Measurements from ENCODE around the gene ZNF718. TPM values are rescaled to one million over a fixed set of nuclear protein-coding genes. Genes with fewer than 3 reads are reported as not detected.
"Not testable (repeated sequence)": the region's sequence is repeated elsewhere in the genome, so short reads cannot be mapped to it uniquely, and the experiment has no call there.

ZNF718 gene
- total RNA-seq: 1 to 10 TPM; 4.1 to 7.2 (median 4.8) TPM

- peaks cover 8 to 21% (median 8%) of the 10 kb centered on the region in 3 donors for H3K4me1 ChIP-seq
- TF ChIP-seq CTCF (IDR thresholded peaks at IDR 0.05) (no peak), POLR2A (IDR thresholded peaks at IDR 0.05) (peak in 3 of 4 donors; percentile 43 to 77 (median 60))
These were observed at the start of gene ZNF718 for GRCh38 chr4:124275-125081. Gene ZNF718, plus strand, starts transcription at chr4:124501. Its CDS starts 170 bp downstream, at chr4:124671.

GRCh38 chr4:85951-86350 lies 38.4 kb upstream of the ZNF718 start:
- Histone ChIP-seq H3K27ac (no peak overlapping the region), H3K36me3 (peaks cover 2 to 78% (median 6%) of the 10 kb centered on the region in 3 donors), H3K9me3 (peaks cover 22 to 100% (median 96%) of the 10 kb centered on the region in 3 donors), H3K4me1 (no peaks in the 10 kb centered on the region), H3K4me3 (peak overlapping the region in 1 of 4 donors; percentile 7), H3K27me3 (no peaks in the 10 kb centered on the region)
- WGBS, 2 donors: 92 to 94% methylated on average over 3 of the region's 3 CpGs
- intact Hi-C loops (cut with DNase I): no loop called here
- no peak for DNase-seq
- TF ChIP-seq POLR2A (IDR thresholded peaks at IDR 0.05): no peak
- TF ChIP-seq CTCF (IDR thresholded peaks at IDR 0.05): no peak

More at GRCh38 chr4:124275-125081, at the start of gene ZNF718:
- intact Hi-C loops (cut with DNase I): no loop called here
- WGBS, 2 donors: 0 to 2% methylated on average over 11 to 13 of the region's 44 CpGs
- peak; percentile 65 for DNase-seq
- peak within 1 kb of the TSS; percentile 54 to 92 (median 78) for H3K4me3 ChIP-seq
- H3K27me3 ChIP-seq: no peaks in the 10 kb centered on the region
- peaks cover 0 to 64% (median 0%) of the 10 kb centered on the region in 3 donors for H3K9me3 ChIP-seq
- peaks cover 0 to 34% (median 0%) of the 10 kb centered on the region in 3 donors for H3K36me3 ChIP-seq
- H3K27ac ChIP-seq: peak within 1 kb of the TSS; percentile 84 to 95 (median 92)

GRCh38 chr4:86559-87324 lies 37.6 kb upstream of the ZNF718 start:
- H3K36me3 ChIP-seq: peaks cover 0 to 73% (median 6%) of the 10 kb centered on the region in 3 donors
- H3K27me3 ChIP-seq; H3K4me1 ChIP-seq; DNase-seq; H3K27ac ChIP-seq; intact Hi-C loops (cut with DNase I): not testable (repeated sequence)
- peak overlapping the region in 1 of 4 donors; percentile 7 for H3K4me3 ChIP-seq
- peaks cover 22 to 100% (median 97%) of the 10 kb centered on the region in 3 donors for H3K9me3 ChIP-seq
- 92 to 94% methylated on average over 7 of the region's 7 CpGs for WGBS, 2 donors

- TF ChIP-seq POLR2A (IDR thresholded peaks at IDR 0.05): no peak
- peaks cover 14 to 100% (median 74%) of the 10 kb centered on the region in 3 donors for H3K9me3 ChIP-seq
- intact Hi-C loops (cut with DNase I): no loop called here
These were observed 25.9 kb upstream of the ZNF718 start for GRCh38 chr4:98386-98785.

GRCh38 chr4:99863-100262 lies 24.4 kb upstream of the ZNF718 start:
- no peak overlapping the region for H3K27ac ChIP-seq
- intact Hi-C loops (cut with DNase I): no loop called here
- H3K4me3 ChIP-seq: no peak overlapping the region
- H3K27me3 ChIP-seq: no peaks in the 10 kb centered on the region
- 73 to 74% methylated on average over 4 to 5 of the region's 5 CpGs for WGBS, 2 donors
- TF ChIP-seq POLR2A (IDR thresholded peaks at IDR 0.05) (no peak), CTCF (IDR thresholded peaks at IDR 0.05) (no peak)
- H3K4me1 ChIP-seq: no peaks in the 10 kb centered on the region
- no peaks in the 10 kb centered on the region for H3K36me3 ChIP-seq
- DNase-seq: no peak
- H3K9me3 ChIP-seq: peaks cover 8 to 96% (median 61%) of the 10 kb centered on the region in 3 donors

More at GRCh38 chr4:98386-98785, 25.9 kb upstream of the ZNF718 start:
- H3K4me3 ChIP-seq: no peak overlapping the region
- H3K27ac ChIP-seq: no peak overlapping the region
- no peak for DNase-seq
- 75% methylated on average over 1 of the region's 1 CpG for WGBS, 2 donors
- H3K4me1 ChIP-seq: no peaks in the 10 kb centered on the region
- no peaks in the 10 kb centered on the region for H3K36me3 ChIP-seq
- H3K27me3 ChIP-seq: no peaks in the 10 kb centered on the region
